GM18520 (cell line): ENCODE data around the gene SRCAP.
"Not testable (repeated sequence)": the region's sequence is repeated elsewhere in the genome, so short reads cannot be mapped to it uniquely, and the experiment has no call there.

ENCODE experiments used
- ATAC-seq: cut with Tn5 transposase; IDR thresholded peaks from one replicate; pipeline ENCODE4 v1.9.1; 2021; ENCODE audit not compliant: unreplicated experiment

SRCAP gene

DNA sequence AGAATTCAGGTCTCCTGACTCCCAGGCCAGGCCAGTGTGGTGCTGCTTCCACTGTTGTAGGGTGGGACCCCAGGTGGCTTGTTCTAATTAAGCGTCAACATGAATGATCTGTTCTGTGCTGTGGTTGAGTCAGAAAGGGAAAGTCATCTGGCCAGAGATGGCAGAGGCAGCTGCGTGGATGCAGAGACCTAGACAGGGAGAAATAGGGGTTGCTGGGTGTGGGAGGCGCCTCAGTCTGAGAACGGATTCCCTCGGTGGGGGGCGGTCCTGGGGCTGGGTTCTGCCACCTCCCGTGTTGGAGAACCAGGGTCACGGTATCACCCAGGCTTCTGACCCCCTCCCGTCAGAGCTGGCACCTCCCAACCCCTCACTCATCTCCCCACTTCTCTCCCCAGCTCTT lies 35.2 kb upstream of the SRCAP start:
- no peak for ATAC-seq

DNA sequence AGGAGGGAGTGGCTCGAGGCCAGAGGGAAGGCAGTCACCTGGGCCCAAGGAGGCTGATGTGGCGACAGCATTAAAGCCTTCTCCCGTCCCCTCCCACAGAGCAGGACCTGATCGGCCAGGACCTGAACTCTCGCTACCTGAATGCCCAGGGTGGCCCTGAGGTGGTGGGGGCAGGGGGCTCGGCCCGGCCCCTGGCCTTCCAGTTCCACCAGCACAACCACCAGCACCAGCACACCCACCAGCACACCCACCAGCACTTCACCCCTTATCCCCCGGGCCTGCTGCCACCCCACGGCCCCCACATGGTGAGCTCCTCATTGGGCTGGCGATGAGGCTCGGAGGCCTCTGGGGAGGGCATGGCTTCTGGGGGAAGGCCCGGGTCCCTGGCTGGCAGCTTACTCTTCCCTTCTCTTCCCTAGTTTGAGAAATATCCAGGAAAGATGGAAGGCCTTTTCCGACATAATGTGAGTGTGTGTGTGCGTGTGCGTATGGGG lies 34.3 kb upstream of the SRCAP start:
- ATAC-seq: no peak

DNA sequence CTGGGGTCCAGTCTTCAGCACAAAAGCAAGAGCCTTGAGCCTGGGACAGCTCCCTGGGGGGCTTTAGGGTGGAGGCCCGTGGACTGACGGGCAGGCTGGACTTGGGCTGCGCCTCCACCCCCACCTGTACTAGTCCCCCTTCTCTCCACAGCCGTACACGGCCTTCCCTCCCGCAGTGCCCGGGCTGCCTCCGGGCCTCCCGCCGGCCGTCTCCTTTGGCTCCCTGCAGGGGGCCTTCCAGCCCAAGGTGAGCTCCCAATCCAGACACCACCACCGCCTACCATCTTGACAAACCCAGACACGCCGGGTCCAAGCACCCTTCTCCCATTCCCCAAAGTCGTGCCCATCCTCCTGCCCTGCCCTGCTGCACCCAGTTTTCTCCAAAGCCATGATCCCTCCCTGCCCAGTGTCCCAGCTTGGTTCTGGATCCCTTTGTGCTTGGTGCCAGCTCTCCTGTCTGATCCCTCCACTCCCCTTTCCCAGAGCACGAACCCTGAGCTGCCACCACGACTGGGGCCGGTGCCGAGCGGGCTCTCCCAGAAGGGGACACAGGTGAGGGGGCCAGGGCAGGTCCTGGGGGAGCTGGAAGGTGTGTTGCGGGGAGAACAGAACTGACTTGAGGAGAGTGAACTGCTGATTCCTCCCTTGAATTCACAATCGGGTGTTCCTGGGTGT lies 33.7 kb upstream of the SRCAP start:
- no peak for ATAC-seq

DNA sequence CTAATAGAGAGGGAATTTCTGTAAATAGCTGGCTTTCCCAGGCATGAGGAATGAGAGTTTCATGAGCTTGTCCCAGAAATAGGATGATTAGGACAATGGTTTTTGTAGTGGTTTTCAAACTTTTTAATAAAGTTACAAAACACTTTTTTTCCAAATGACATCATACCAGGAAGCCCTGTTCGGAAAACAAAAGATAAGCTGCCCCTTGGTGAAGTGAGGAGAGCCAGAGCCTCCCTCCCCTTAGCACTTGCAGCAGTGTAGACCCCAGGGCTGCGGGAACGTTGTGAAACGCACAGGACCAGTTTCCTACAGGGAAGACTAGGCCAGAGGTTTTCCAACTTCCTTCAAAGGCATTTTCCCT lies 33.2 kb upstream of the SRCAP start:
- ATAC-seq: no peak

GRCh38 chr16:30666681-30667080 lies 32.3 kb upstream of the SRCAP start:
- ATAC-seq: no peak

DNA sequence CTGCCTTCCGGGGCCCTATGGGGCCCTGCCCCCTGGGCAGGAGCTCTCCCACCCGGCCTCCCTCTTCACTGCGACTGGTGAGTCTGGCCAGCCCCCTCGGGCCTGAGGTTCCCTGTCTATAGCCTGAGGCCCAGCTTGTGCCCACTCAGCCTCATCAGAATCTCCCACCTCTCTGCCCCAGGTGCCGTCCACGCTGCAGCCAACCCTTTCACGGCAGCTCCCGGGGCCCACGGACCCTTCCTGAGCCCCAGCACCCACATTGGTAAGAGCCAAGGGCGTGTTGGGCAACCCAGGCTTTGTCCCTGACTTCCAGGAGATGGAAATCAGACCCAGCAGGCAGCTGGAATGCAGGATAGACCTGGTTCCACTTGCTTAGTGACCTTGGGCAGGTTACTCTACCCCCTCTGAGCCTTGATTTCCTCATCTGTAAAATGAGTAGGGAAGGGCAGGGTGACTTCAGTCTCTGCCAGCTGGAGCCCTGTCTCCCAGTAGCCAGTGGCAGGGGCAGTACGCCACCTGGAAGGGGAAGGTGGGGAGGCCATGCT lies 31.5 kb upstream of the SRCAP start:
- ATAC-seq: no peak

DNA sequence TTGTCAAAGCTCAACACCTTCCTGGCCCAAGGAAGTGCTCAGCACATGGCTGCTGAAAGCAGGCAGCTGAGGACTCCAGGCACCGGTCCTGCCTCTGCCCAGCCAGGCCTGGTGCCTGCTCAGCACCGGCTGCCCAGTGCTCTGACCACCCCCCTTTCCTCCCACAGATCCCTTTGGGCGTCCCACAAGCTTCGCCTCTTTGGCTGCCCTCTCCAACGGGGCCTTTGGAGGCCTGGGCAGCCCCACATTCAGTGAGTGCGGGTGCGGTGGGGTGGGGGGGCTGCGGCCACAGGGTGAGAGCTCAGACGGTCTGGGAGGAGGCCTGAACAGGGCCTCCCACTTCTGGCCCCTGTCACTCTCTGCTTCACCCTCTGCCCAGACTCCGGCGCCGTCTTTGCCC lies 30.6 kb upstream of the SRCAP start:
- ATAC-seq: no peak

GRCh38 chr16:30669026-30669902 lies 29.7 kb upstream of the SRCAP start:
- no peak for ATAC-seq

DNA sequence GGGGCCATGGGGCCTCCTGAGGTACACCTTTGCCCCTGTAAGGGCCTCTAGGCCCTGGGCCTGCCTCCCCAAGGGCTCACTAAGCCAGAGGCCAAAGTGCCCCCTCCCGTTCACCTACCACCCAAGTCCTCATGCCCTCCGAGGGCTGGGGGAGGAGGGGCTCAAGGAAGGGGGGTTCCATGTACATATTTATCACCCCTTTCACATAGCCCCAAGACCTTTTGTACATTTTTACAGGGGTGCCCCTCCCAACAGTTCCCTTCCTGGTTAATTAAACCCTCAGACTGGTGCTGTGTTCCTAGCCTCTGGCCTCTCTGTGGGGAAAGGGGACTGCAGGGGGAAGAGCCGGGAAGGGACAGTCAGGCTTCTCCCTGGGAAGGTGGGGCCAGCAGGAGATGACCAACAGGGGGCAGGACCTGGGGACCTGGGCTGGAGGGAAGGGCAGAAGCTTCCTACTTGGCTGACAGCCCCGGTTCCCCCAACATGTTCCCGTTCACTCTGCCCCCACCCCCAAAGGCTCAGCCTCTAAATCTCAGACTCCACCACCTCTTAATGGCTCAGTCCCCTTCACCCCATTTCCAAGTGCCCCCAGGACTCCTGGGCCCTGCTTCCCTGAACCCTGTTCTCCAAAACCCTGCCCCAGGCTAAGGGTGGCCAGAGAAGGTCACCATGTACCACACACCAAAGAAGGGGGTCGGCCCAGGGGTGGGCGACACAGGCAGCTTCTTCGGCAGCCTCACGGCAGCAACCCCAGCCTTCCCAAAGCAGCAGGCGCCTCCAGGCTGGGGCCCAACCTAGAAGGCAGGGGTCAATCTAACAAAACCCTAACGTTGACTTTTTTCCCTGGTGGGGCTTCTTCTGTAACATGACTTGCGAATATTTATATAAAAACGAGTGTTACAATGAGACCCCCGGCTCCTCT lies 28.8 kb upstream of the SRCAP start:
- ATAC-seq: no peak

GRCh38 chr16:30675143-30675542 lies 23.8 kb upstream of the SRCAP start:
- no peak for ATAC-seq

GRCh38 chr16:30677931-30678585 lies 20.9 kb upstream of the SRCAP start:
- ATAC-seq: no peak

- ATAC-seq: no peak
Observed at GRCh38 chr16:30678586-30678970, 20.4 kb upstream of the SRCAP start.

- ATAC-seq: no peak
Observed at GRCh38 chr16:30680326-30680725, 18.6 kb upstream of the SRCAP start.

DNA sequence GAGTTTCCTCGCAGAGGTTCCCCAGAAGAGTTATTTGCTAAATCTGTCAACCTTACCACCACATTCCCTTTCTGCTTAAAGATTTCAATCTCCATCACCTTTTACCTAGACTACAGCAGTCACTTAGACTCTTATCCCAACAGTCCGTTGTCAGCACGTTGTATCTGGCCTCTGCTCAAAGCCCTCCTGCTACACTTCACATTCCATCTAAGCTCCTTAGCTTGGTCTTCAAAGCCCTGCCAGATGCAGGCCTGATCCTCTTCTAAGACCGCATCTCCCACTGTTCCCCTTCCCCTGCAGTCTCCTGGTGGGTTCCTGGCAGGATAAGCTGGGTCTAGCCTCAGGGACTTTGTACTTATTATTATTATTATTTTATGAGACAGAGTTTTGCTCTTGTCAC lies 10.3 kb upstream of the SRCAP start:
- no peak for ATAC-seq

DNA sequence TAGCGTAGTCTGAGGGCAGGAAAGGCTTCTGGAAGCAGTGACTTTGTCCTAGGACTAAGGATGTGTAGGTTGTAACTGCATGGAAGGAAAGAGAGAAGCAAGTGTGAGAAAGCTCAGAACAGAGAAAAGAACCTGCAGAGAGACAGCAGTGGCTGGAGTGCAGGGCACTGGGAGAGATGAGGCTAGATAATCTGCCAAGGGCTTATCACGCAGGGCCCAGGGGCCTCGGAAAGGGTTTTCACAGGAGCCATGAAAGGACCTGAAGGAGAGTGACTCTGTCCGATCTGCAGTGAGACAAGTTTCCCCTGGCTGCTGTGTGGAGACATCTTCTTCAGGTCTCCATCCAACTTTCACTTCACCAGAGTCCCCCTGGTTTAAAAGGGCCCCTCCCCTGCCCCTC lies 7.1 kb upstream of the SRCAP start:
- ATAC-seq: no peak

DNA sequence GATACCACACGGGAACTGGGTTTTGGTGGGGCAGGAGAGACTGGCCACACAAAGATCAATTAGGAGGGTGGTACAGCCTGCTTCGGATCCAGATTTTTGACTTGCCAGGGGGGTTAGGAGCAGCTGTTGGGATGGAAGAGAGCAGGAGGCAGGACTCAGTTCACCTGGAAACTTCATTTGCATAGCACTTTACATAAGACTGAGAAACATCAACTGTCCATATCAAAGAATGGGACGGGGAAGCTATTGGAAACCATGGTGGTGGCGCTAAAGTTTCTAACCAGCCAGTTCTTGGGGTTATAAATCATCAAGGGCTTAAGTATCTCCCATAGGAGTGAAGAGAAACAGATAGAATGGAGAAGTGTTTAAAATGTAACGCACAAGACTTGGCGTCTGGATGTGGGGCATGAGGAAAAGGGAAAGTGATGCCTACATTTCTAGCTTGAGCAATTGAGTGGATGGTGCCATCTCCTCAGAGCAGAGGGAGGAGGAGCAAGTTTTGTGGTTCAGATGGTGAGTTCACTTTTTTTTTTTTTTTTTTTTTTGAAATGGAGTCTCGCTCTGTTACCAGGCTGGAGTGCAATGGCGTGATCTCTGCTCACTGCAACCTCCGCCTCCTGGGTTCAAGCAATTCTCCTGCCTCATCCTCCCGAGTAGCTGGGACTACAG lies 6.4 kb upstream of the SRCAP start:
- no peak for ATAC-seq

- ATAC-seq: no peak
Observed at GRCh38 chr16:30694926-30695693, 3.9 kb upstream of the SRCAP start.

GRCh38 chr16:30696646-30697045 lies 2.3 kb upstream of the SRCAP start:
- not testable (repeated sequence) for ATAC-seq
